ENCODE measurements around the gene HTATSF1. TPM values are rescaled to one million over a fixed set of nuclear protein-coding genes. Genes with fewer than 3 reads are reported as not detected.
A peak's percentile ranks its signal among the peaks of the same experiment; 100 is the strongest.

Gene HTATSF1
- total RNA-seq, 1 donor from 2014 or later = 48.1 TPM

GRCh38 chrX:136495043-136495442 is 2.3 kb upstream of the HTATSF1 start:
- H3K4me3 ChIP-seq (ENCODE audit: low read depth, low read length) = no peak overlapping the region
- TF ChIP-seq CTCF (conservative IDR thresholded peaks at IDR 0.05; ENCODE audit: low read depth, low read length) = no peak
- no peak for DNase-seq (ENCODE audit: low read depth)

- DNase-seq (ENCODE audit: low read depth) = no peak
- no peak for TF ChIP-seq CTCF (conservative IDR thresholded peaks at IDR 0.05; ENCODE audit: low read depth, low read length)
Observed at GRCh38 chrX:136496186-136496763, 1.1 kb upstream of the HTATSF1 start.

GRCh38 chrX:136496764-136497555 is 432 bp upstream of the HTATSF1 start:
- DNase-seq (ENCODE audit: low read depth) = peak; percentile 25
- peak overlapping the region; percentile 76 for H3K4me3 ChIP-seq (ENCODE audit: low read depth, low read length)
- no peak for TF ChIP-seq CTCF (conservative IDR thresholded peaks at IDR 0.05; ENCODE audit: low read depth, low read length)

More at GRCh38 chrX:136496186-136496763, 1.1 kb upstream of the HTATSF1 start:
- H3K4me3 ChIP-seq (ENCODE audit: low read depth, low read length) = peak overlapping the region; percentile 76

- H3K4me3 ChIP-seq (ENCODE audit: low read depth, low read length) = no peak overlapping the region
- no peak for DNase-seq (ENCODE audit: low read depth)
- TF ChIP-seq CTCF (conservative IDR thresholded peaks at IDR 0.05; ENCODE audit: low read depth, low read length) = no peak
Observed at GRCh38 chrX:136519069-136519468, 21.7 kb downstream of the HTATSF1 start.

GRCh38 chrX:136523770-136524169 is 26.4 kb downstream of the HTATSF1 start:
- no peak for DNase-seq (ENCODE audit: low read depth)
- H3K4me3 ChIP-seq (ENCODE audit: low read depth, low read length) = no peak overlapping the region
- no peak for TF ChIP-seq CTCF (conservative IDR thresholded peaks at IDR 0.05; ENCODE audit: low read depth, low read length)

- H3K4me3 ChIP-seq (ENCODE audit: low read depth, low read length) = no peak overlapping the region
- DNase-seq (ENCODE audit: low read depth) = peak; percentile 33
- TF ChIP-seq CTCF (conservative IDR thresholded peaks at IDR 0.05; ENCODE audit: low read depth, low read length) = no peak
Observed at GRCh38 chrX:136525738-136526606, 28.6 kb downstream of the HTATSF1 start.
